GM19025 (cell line): ENCODE data around the gene ORM1.
"Not testable (repeated sequence)": the region's sequence is repeated elsewhere in the genome, so short reads cannot be mapped to it uniquely, and the experiment has no call there.

Source experiments
- ATAC-seq: cut with Tn5 transposase; IDR thresholded peaks from one replicate; pipeline ENCODE4 v1.9.1; 2021; ENCODE audit warnings: mild to moderate bottlenecking, low read depth, moderate library complexity; ENCODE audit not compliant: unreplicated experiment

The ORM1 gene

GRCh38 chr9:114304416-114305188 is 18.3 kb upstream of the ORM1 start:
- ATAC-seq, result no peak

GRCh38 chr9:114307899-114308267 is 15.0 kb upstream of the ORM1 start:
- no peak for ATAC-seq

GRCh38 chr9:114308361-114308950 is 14.4 kb upstream of the ORM1 start:
- ATAC-seq, result no peak

GRCh38 chr9:114309096-114309495 is 13.8 kb upstream of the ORM1 start:
- no peak for ATAC-seq

- no peak for ATAC-seq
Observed at GRCh38 chr9:114310471-114311450, 12.1 kb upstream of the ORM1 start.

GRCh38 chr9:114311571-114312512 is 11.1 kb upstream of the ORM1 start:
- ATAC-seq, result no peak

GRCh38 chr9:114312513-114312875 is 10.4 kb upstream of the ORM1 start:
- no peak for ATAC-seq

- ATAC-seq, result no peak
Observed at GRCh38 chr9:114313186-114313585, 9.7 kb upstream of the ORM1 start.

GRCh38 chr9:114314256-114314867 is 8.5 kb upstream of the ORM1 start:
- no peak for ATAC-seq

GRCh38 chr9:114314881-114315722 is 7.8 kb upstream of the ORM1 start:
- ATAC-seq, result no peak

GRCh38 chr9:114315723-114316363 is 7.1 kb upstream of the ORM1 start:
- no peak for ATAC-seq

- no peak for ATAC-seq
Observed at GRCh38 chr9:114316605-114317230, 6.2 kb upstream of the ORM1 start.

GRCh38 chr9:114317665-114318357 is 5.1 kb upstream of the ORM1 start:
- ATAC-seq, result no peak

- ATAC-seq, result no peak
Observed at GRCh38 chr9:114318416-114318815, 4.5 kb upstream of the ORM1 start.

GRCh38 chr9:114319147-114319546 is 3.8 kb upstream of the ORM1 start:
- ATAC-seq, result no peak

- not testable (repeated sequence) for ATAC-seq
Observed at GRCh38 chr9:114320710-114321109, 2.2 kb upstream of the ORM1 start.

- ATAC-seq, result no peak
Observed at GRCh38 chr9:114321759-114322158, 1.1 kb upstream of the ORM1 start.
